ENCODE results near the gene PPIL1. TPM values are rescaled to one million over a fixed set of nuclear protein-coding genes. Genes with fewer than 3 reads are reported as not detected.

PPIL1 gene
- total RNA-seq, 1 experiment from 2014 or later = 87.8 TPM

DNA sequence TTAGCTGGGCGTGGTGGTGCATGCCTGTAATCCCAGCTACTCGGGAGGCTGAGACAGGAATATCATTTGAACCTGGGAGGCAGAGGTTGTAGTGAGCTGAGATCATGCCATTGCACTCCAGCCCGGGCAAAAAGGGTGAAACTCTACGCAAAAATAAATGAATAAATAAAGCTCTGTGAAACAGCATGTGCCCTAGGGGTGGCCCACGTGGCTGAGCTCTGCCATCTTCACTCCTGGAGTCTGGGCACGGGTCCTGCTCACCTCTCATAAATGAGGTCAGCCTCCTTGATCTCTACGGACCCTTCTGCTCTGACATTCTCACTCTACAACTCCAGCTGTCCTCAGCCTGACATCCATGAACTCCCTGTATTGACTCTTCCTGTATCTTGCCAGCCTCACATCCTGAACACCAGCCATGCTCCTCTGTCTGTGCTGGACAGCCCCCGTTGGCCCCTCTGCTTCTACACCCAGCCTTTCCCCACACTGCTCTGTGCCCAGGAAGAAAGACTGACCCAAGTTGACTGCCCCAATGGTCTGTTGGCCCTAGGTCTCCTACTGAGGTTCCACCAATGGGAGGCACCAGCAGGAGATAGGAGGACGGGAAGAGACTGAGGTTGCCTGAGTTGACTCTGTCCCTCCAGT, 57.3 kb downstream of the PPIL1 start:
- no peak overlapping the region for H3K27ac ChIP-seq (ENCODE audit: insufficient read length, low read depth, low read length)
- WGBS (ENCODE audit: extremely low coverage, insufficient read length, low lambda C conversion rate) = no CpG with 5 or more reads among the region's 9 CpGs
- H3K27me3 Mint-ChIP-seq (ENCODE audit: low read depth) = peaks cover 21% of the 10 kb centered on the region
- no peak overlapping the region for H2BK5ac ChIP-seq (ENCODE audit: insufficient read length, low read length)
- H3K27ac Mint-ChIP-seq = no peak overlapping the region
- no peak overlapping the region for H3K14ac ChIP-seq (ENCODE audit: insufficient read depth, low read length)
- H3K9me3 Mint-ChIP-seq = no peaks in the 10 kb centered on the region
- H3K27me3 ChIP-seq (ENCODE audit: insufficient read depth, low read length) = no peaks in the 10 kb centered on the region
- no peak for DNase-seq
- H3K4ac ChIP-seq (ENCODE audit: low read depth, low read length) = no peak overlapping the region
- no peak overlapping the region for H2BK12ac ChIP-seq (ENCODE audit: insufficient read length, low read depth, low read length)
- no peak overlapping the region for H4K8ac ChIP-seq (replicated peaks; ENCODE audit: insufficient read length, low read depth, low read length)
- H3K4me3 Mint-ChIP-seq = no peak overlapping the region
- H3K4me1 ChIP-seq (ENCODE audit: insufficient read depth, low read length) = peaks cover 3% of the 10 kb centered on the region; the same call in 1 of the 2 replicates
- H3K4me2 ChIP-seq (ENCODE audit: insufficient read depth, insufficient read length, low read length) = no peak overlapping the region
- H2BK15ac ChIP-seq (ENCODE audit: low read depth, low read length) = no peak overlapping the region
- no peaks in the 10 kb centered on the region for H3K79me2 ChIP-seq (ENCODE audit: insufficient read depth, low read length)
- no peaks in the 10 kb centered on the region for H3K9me3 ChIP-seq (ENCODE audit: control insufficient read depth, low read depth, low read length)
- no peak overlapping the region for H3K9ac ChIP-seq (ENCODE audit: extremely low read depth, insufficient read length, low read length)
- no peak overlapping the region for H3T11ph ChIP-seq (ENCODE audit: low read length)
- H3K36me3 Mint-ChIP-seq (ENCODE audit: insufficient read depth in 1 of 3, low read depth in 3 of 3) = no peaks in the 10 kb centered on the region; a peak in 1 of 7 replicates
- H3K23ac ChIP-seq (ENCODE audit: insufficient read length, low read depth, low read length) = no peak overlapping the region
- H2AK5ac ChIP-seq (ENCODE audit: insufficient read length, low read length) = no peak overlapping the region
- H3K18ac ChIP-seq (ENCODE audit: insufficient read length, low read depth, low read length) = no peak overlapping the region
- no peak overlapping the region for H3K56ac ChIP-seq (ENCODE audit: insufficient read length, low read depth, low read length)
- H3K79me1 ChIP-seq (ENCODE audit: insufficient read depth, low read depth, low read length, poor library complexity, severe bottlenecking) = no peaks in the 10 kb centered on the region
- H4K20me1 ChIP-seq (ENCODE audit: control insufficient read depth, insufficient read depth, insufficient read length) = no peaks in the 10 kb centered on the region
- no peak overlapping the region for H2AFZ ChIP-seq (ENCODE audit: low read length)
- H4K91ac ChIP-seq (ENCODE audit: insufficient read length, low read depth, low read length) = no peak overlapping the region
- H3K23me2 ChIP-seq (ENCODE audit: insufficient read length, low read depth, low read length, poor library complexity, severe bottlenecking) = no peaks in the 10 kb centered on the region
- TF ChIP-seq, protein P1, sequence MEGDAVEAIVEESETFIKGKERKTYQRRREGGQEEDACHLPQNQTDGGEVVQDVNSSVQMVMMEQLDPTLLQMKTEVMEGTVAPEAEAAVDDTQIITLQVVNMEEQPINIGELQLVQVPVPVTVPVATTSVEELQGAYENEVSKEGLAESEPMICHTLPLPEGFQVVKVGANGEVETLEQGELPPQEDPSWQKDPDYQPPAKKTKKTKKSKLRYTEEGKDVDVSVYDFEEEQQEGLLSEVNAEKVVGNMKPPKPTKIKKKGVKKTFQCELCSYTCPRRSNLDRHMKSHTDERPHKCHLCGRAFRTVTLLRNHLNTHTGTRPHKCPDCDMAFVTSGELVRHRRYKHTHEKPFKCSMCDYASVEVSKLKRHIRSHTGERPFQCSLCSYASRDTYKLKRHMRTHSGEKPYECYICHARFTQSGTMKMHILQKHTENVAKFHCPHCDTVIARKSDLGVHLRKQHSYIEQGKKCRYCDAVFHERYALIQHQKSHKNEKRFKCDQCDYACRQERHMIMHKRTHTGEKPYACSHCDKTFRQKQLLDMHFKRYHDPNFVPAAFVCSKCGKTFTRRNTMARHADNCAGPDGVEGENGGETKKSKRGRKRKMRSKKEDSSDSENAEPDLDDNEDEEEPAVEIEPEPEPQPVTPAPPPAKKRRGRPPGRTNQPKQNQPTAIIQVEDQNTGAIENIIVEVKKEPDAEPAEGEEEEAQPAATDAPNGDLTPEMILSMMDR (conservative IDR thresholded peaks at IDR 0.05) = no peak
- no peak overlapping the region for H2BK20ac ChIP-seq (ENCODE audit: low read depth, low read length, poor library complexity, severe bottlenecking)
- no peak overlapping the region for H4K5ac ChIP-seq (ENCODE audit: insufficient read length, low read depth, low read length)
- H3K4me1 Mint-ChIP-seq = peaks cover 20 to 34% of the 10 kb centered on the region in 2 experiments
- H2BK120ac ChIP-seq (ENCODE audit: low read depth, low read length, poor library complexity, severe bottlenecking) = no peak overlapping the region

Data from H9 (cell line).